ENCODE results near the gene SLC35G6.

- TF ChIP-seq TAF1 (IDR thresholded peaks at IDR 0.05; ENCODE audit: borderline replicate concordance, low read depth, low read length) (no peak), POLR2A (IDR thresholded peaks at IDR 0.05; ENCODE audit: low read depth, low read length) (no peak), POLR2AphosphoS5 (IDR thresholded peaks at IDR 0.05; ENCODE audit: low read depth, low read length) (no peak)
Measured at GRCh38 chr17:7440113-7440833, 41.0 kb upstream of the SLC35G6 start.
